GM19043 (cell line): Measurements from ENCODE around the gene TIE1.

Experiments
- ATAC-seq: cut with Tn5 transposase; IDR thresholded peaks from one replicate; pipeline ENCODE4 v1.9.1; 2021; ENCODE audit warnings: low read depth; ENCODE audit not compliant: unreplicated experiment

Gene TIE1

DNA sequence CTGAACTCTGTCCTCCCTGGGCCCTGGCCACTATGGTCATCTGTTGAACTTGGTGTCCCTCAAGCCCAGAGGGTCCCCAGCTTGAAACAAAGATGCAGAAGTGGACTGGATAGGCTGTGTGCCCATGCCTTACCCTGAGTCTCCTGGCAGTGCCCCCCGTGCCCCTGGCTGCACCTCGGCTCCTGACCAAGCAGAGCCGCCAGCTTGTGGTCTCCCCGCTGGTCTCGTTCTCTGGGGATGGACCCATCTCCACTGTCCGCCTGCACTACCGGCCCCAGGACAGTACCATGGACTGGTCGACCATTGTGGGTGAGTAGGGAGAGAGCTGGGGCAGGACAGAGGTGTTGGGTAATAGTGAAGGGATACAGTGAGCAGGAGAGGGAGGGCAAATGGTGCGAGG, 10.7 kb downstream of the TIE1 start:
- ATAC-seq, result no peak

DNA sequence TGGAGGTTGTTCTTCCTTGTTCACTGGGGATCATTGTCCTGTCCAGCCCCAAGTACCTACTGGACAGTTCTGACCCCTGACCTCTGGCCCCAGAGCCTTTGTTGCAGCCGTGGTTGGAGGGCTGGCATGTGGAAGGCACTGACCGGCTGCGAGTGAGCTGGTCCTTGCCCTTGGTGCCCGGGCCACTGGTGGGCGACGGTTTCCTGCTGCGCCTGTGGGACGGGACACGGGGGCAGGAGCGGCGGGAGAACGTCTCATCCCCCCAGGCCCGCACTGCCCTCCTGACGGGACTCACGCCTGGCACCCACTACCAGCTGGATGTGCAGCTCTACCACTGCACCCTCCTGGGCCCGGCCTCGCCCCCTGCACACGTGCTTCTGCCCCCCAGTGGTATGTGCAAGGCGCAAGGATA, 11.4 kb downstream of the TIE1 start:
- no peak for ATAC-seq

DNA sequence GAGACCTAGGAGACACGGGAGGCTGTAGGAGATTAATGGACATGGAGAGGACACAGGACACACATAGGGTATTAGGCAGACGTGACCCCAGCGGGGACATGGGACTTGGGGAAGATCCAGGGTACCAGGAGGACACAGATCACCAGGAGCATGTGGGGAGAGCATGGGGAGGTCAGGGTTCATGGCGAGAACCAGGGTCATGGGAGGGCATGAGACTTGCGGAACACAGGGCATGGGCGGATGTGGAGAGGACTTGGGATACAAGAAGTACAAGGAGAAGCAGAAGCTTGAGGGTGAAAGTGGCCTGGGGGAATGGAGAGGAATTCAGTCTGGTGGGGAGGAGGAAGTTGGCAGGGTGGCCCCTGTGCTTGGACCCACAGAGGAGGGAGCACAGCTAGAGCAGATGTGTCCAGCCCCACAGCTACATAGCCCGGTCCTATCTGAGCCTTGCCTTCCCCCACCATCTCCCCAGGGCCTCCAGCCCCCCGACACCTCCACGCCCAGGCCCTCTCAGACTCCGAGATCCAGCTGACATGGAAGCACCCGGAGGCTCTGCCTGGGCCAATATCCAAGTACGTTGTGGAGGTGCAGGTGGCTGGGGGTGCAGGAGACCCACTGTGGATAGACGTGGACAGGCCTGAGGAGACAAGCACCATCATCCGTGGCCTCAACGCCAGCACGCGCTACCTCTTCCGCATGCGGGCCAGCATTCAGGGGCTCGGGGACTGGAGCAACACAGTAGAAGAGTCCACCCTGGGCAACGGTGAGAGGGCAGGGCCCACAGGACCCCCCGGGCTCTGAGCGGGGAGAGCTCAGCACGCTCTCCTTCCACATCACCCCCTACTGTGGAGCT, 12.1 kb downstream of the TIE1 start:
- no peak for ATAC-seq

DNA sequence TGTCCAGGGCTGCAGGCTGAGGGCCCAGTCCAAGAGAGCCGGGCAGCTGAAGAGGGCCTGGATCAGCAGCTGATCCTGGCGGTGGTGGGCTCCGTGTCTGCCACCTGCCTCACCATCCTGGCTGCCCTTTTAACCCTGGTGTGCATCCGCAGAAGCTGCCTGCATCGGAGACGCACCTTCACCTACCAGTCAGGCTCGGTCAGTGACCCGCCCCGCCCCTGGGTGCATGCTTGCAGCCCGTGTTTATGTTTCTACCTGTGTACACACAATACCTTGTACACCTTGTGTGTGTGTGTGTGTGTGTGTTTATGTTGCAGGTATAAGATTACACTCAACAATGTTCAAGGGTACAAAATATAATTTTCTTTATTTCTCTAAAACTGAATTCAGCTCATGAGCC, 13.0 kb downstream of the TIE1 start:
- ATAC-seq, result no peak

DNA sequence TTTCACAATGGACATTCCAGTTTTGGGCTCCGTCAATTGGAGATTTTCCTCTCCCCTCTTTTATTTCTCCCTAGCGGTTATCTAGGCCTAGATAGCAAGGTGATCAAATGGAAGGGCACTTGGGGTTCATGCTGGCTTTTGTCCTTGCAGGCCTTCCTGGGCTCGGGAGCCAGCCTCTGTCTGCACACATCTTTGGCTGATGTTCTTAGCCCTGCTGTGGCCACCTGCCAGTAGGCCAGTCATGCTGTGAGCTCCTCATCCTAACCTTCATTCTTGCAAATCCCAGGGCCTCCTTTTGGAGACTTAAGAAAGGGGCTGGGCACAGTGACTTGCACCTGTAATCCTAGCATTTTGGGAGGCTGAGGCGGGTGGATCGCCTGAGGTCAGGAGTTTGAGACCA, 13.5 kb downstream of the TIE1 start:
- ATAC-seq, result no peak

DNA sequence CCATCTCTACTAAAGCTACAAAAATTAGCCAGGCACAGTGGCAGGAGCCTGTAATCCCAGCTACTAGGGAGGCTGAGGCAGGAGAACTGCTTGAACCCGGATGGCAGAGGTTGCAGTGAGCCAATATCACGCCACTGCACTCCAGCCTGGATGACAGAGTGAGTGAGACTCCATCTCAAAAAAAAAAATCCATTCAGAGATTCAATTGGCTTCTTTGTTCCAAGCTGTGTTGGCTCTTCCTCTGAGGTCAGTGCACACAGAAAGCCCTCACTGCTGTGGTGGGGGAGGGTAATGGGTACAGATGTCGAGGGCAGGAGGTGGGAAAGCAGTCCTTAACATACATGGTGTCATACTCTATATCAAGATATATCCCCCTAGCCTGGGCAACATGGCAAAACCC, 14.7 kb downstream of the TIE1 start:
- ATAC-seq, result no peak

DNA sequence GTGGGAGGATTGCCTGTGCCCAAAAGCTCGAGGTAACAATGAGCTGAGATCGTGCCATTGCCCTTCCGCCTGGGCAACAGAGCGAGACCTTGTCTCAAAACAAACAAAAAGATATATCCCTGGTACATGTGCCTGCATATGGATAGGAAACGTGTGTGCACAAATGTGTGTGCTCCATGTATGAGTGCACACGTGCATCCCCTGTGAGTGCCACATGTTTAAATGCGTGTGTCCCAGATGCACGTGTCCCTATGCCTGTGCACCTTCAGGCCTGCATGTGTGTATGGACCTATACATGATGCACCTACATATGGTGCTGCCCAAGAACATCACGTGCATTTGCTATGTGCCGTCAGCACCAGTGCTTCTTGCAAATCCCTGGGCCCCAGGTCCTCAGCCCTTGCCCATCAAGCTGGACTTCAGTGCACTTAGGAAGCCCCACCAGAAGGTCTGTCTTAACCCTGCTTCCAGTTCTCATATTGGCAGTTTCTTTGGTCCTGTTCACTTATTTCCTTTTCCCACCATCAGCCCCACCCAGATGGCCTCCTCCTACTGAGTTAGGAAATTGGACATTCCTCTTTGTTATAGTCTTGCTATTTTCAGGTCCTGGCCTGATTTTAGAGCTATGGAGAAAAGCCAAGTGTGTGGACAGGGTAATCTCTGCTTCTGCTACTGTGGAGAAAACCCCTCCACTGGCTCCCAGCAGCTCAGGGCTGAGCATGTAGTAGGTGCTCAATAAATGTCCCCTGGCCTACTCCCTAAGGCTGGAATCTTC, 15.4 kb downstream of the TIE1 start:
- ATAC-seq, result no peak

DNA sequence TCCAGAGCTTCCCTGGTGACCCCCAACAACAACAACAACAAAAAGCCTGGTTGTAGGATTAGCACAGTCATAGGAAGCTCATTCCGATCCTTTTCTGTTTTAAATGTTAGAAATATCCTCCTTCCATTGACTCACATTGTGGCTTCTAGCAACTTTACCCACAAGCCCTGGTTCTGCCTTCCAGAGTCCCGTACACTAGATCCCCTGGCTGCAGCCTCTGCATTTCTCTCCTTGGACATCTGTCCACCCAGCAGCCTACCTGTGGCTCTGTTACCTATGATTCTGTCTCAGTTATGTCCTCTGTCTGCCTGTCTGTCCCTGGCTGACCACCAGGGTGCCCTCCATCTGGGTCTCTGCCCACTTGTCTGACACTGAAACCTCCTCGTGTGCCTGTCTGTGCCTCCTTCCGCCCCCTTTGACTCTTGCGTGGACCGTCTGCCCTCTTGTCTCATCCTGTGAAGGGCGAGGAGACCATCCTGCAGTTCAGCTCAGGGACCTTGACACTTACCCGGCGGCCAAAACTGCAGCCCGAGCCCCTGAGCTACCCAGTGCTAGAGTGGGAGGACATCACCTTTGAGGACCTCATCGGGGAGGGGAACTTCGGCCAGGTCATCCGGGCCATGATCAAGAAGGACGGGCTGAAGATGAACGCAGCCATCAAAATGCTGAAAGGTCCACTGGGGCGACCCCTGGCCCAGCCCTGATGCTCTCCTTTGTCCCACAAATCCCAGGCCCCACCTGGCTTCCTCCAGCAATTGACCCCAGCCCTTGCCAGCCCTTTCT, 16.1 kb downstream of the TIE1 start:
- no peak for ATAC-seq

DNA sequence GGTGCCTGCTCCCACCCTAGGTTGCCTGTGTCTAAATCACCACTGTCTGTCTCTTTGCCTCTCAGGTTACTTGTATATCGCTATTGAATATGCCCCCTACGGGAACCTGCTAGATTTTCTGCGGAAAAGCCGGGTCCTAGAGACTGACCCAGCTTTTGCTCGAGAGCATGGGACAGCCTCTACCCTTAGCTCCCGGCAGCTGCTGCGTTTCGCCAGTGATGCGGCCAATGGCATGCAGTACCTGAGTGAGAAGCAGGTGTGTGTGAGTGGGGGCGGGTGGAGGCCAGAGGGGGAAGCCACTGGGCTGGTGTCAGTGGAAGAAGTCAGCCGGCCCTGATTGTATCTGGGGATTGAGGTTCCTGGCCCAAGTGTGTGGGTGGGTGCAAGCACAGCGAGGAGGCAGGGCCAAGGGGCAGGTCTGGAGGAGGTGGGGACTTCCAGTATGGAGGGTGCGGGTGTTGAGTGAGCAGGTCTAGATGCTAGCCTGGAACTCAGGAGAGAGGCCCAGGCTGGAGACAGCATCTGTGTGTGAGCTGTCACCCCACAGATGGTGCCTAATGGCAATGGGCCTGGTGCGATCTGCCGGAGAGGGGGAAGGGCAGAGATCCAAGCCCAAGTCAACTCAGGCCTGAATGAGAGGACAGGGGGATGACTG, 17.2 kb downstream of the TIE1 start:
- ATAC-seq, result no peak

DNA sequence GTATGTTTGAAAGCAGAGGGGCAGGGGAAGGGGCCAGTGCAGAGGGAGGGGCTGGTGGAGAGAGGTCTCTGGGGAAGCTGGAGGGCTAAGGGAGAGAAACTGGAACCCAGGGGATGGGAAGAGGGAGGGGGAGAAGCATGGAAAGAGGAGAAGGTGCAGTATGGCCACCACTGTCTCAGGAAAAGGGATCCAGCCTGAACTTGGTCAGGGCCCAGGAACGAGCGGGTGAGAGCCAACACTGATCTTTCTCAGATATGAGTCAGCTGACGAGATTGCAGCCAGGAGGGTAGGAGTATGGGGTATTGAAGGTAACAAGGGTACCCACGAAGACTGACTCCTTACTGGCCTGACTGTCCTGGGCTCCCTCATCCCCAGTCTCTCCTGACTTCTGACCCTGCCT, 18.0 kb downstream of the TIE1 start:
- no peak for ATAC-seq

DNA sequence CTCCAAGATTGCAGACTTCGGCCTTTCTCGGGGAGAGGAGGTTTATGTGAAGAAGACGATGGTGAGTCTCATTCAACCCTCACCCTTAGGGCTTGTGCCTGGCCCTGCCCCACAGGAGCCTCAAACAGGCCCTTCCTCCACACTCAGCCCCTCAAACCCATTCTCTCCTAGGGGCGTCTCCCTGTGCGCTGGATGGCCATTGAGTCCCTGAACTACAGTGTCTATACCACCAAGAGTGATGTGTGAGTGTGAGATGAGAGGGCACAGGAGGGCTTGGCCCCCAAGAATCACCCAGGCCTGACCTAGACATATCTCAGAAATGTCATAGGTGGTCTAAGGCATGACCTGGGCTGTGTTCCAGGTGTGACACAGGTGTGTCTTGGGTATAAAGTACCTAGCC, 18.5 kb downstream of the TIE1 start:
- ATAC-seq, result no peak

DNA sequence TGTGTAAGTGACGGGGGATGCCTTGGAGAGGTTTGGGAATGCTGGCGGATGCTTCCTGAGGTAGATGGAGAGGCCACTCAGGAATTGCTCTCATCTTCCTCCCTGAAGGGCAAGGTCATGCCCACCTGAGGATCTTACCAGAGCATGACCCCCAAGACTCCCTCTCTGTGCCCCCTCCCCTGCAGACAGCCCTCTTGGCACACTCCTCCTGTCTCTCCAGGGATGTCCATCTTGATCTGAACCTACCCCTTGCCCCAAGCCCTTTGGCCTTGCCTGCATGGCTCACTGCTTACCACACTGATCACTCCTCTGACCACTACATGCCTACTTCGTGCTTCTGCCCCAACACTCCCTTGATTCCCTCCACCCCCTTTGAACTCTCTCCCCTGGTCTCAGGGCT, 19.0 kb downstream of the TIE1 start:
- no peak for ATAC-seq

DNA sequence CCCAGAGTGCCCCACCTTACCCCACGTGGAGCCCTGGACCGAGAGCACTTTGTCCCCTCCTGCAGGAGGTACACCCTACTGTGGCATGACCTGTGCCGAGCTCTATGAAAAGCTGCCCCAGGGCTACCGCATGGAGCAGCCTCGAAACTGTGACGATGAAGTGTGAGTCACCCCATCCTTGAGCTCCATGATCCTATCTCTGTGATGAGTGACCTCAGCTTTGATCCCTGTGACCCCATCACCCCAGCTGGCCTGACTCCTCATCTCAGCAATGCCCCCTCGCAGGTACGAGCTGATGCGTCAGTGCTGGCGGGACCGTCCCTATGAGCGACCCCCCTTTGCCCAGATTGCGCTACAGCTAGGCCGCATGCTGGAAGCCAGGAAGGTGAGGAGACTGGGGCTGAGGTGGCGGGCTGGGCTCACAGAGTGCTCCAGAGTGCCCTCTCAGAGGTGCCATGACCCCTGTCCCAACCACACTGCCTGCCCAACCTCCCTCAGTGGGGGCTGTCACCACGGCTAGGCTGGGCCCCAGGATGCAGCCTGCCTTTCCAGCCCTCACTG, 20.6 kb downstream of the TIE1 start:
- ATAC-seq, result no peak

DNA sequence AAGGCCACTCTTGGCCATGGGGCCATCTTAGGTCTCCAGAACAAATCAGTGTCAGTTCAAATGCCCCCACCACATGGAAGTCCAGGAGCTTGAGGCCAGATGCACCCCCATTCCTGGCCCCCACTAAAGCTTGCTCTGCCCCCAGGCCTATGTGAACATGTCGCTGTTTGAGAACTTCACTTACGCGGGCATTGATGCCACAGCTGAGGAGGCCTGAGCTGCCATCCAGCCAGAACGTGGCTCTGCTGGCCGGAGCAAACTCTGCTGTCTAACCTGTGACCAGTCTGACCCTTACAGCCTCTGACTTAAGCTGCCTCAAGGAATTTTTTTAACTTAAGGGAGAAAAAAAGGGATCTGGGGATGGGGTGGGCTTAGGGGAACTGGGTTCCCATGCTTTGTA, 21.7 kb downstream of the TIE1 start:
- ATAC-seq, result no peak

DNA sequence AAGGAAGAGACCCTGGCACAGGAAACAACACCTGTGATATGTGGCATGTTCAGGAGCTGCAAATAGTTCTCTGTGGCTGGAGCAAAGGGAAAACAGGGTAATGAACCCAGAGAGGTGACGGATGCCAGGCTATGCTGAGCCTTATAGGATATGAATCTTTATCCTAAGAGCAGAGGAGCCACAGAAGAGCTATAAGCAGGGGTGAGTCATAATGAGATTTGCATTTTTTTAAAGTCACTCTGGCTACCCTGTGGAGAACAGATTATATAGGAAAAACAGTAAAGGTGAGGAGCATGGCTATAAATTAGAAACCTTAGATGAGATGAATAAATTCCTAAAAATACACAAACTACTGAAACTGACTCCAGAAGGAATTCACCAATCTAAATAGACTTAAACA, 24.0 kb downstream of the TIE1 start:
- ATAC-seq, result no peak

DNA sequence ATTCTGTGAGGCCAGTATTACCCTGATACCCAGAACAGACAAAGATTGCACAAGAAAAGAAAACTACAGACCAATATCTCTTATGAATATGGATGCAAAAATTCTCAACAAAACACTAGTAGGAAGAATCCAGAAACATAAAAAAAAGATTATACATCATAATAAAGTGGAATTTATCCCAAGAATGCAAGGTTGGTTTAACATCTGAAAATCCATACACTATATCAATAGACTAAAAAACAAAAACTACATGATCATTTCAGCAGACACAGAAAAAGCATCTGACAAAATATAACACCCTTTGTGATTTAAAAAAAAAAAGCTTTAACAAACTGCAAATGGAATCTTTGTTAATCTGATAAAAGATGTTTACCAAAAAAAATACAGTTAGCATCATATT, 24.6 kb downstream of the TIE1 start:
- no peak for ATAC-seq

DNA sequence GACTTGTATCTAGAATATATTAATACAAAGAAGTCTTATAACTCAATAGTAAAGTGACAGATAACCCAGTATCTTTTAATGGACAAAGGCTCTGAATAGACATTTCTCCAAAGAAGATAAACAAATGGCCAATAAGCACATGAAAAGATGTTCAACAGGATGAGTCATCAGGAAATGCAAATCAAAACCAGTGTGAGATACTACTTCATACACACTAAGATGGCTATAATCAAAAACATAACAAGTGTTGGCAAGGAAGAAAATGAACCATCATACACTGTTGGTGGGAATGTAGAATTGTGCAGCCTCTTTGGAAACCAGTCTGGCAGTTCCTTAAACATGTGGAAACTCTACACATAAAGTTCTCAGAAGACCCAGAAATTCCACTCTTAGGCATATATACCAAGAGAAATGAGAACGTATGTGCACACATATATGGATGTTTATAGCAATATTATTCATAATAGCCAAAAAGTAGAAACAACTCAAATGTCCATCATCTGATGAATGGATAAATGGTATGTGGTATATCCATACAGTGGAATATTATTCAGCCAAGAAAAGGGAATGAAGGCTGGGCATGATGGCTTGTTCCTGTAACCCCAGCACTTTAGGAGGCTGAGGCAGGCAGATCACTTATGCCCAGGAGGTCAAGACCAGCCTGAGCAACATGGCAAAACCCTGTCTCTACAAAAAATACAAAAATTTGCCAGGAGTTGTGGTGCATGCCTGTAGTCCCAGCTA, 26.9 kb downstream of the TIE1 start:
- ATAC-seq, result no peak

DNA sequence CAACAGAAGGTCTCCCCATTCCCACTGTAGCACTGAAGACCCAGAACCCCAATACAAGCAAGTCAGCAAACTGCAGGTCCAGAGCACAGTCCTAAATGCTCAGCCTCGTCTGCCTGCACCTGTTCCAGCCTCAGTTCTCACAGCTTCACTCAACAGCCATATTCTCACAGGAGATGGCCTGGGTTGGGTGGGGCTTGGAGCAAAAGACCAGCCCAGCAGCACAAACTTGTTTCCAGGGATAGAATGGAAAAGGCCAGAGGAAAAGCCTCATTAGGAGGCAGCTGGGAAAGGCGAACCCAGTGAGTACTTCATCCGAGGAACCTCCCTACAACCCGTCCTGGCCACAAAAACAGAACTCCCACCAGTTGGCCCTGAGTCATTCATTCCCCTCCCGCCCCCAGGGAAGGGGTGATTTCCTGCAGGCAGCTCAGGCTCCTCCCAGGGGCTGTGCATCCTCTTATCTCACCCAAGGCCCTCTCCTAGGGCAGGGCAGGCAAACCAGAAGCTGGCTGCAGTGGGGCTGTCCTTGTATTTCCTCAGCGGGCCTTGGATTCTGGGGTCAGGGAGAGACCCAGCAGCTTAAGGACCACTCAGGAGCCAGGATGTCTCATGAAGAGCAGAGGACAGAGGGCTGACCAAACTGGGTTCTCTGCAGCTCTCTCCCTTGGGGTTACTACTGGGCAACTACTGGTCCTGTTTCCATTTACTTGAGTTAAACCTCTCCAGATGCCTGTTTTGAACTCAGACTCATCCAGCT, 29.4 kb downstream of the TIE1 start:
- ATAC-seq, result no peak

DNA sequence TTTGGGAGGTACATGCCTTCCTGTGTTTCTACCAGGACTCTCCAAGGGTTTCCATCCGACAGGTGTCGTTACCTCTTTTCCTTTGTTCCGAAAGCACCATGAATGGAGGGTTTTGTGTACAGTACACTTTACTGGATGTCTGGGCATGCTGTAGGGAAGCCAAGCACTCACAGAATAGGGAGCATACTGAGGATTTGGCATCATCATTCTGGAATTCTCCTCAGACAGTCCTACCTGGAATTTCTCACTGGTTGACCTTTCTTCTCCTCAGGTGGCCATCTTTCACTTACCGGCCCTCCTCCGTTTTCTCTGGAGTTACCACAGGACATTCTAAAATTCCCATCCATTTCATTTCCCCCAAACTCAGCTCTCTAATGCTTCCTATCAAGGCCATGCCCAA, 30.9 kb downstream of the TIE1 start:
- no peak for ATAC-seq
